Midbrain (tissue), 1 donor: ENCODE data around the gene KANSL1.
"Not testable (repeated sequence)": the region's sequence is repeated elsewhere in the genome, so short reads cannot be mapped to it uniquely, and the experiment has no call there.

Experiments used
- DNase-seq: peaks from one replicate; lab custom pipeline; 2025; lab: John Stamatoyannopoulos, UW

Gene KANSL1

DNA sequence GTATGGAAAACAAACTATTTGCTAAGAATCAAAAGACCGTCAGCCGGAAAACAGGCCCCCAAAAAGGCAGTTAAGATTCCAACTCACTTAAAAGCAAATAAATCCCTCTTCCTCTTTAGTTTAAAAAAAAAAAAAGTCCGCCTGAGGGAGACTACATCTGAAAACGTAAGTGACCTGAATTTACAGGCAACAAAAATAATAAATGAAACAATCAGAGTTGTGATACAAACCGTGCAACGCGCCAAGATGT is 1.1 kb downstream of the KANSL1 start:
- peak; percentile 70 for DNase-seq

- peak; percentile 75 for DNase-seq
These were observed 1.7 kb downstream of the KANSL1 start for GRCh38 chr17:46191322-46192188.

GRCh38 chr17:46190763-46191162 is 2.5 kb downstream of the KANSL1 start:
- DNase-seq: no peak

DNA sequence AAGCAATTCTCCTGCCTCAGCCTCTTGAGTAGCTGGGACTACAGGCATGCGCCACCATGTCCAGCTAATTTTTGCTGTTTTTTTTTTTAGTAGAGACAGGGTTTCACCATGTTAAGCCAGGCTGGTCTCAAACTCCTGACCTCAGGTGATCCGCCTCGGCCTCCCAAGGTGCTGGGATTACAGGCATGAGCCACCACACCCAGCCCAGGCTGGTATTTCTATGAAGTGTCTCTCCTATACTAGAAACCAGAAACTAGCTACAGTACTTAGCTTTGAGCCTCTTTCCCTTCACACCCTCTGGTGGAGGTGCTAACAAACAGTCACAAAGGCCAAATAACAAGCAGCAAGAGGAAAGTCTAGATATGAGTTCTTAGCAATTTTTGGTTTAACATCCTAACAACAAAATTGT is 6.4 kb downstream of the KANSL1 start:
- not testable (repeated sequence) for DNase-seq

- DNase-seq: no peak
These were observed 8.5 kb downstream of the KANSL1 start for GRCh38 chr17:46184696-46185095.

- not testable (repeated sequence) for DNase-seq
These were observed 9.8 kb downstream of the KANSL1 start for GRCh38 chr17:46183383-46183782.

DNA sequence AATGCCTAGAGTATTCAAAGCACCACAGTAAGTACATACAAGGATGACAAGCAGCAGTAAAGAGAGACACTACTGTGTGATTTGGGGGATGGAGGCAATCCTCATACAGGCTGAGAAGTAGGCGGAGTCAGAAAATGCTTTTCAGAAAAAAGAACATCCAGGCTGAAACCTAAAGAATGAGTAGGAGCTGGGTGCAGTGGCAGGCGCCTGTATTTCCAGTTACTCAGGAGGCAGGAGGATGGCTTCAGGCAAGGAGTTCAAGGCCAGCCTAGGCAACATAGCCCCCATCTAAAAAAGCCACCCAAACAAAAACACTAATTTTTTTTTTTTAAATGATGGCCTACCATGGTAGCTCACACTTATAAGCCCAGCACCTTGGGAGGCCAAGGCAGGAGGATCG is 10.3 kb downstream of the KANSL1 start:
- DNase-seq: no peak

DNA sequence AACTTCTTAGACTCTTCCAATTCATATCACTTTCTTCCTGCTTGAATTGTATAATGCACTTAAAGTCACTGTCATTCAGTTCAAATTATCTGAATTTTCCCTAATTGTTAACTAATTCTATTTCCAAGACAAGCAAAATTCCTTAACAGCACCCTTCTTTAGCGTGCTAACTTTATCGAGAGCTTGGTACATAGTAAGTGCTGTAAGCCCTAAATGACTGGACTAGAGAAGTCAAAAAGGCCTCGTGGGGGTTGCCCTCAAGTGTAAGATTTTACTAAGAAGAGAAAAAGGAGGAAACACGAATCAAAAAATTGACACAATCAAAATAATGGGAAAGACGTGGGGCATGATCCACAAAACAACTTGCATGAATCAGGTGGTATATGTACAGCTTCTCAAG is 11.3 kb downstream of the KANSL1 start:
- no peak for DNase-seq

GRCh38 chr17:46181316-46181715 is 11.9 kb downstream of the KANSL1 start:
- DNase-seq: not testable (repeated sequence)

- DNase-seq: no peak
These were observed 12.3 kb downstream of the KANSL1 start for GRCh38 chr17:46180892-46181274.

- not testable (repeated sequence) for DNase-seq
These were observed 12.9 kb downstream of the KANSL1 start for GRCh38 chr17:46180185-46180891.

DNA sequence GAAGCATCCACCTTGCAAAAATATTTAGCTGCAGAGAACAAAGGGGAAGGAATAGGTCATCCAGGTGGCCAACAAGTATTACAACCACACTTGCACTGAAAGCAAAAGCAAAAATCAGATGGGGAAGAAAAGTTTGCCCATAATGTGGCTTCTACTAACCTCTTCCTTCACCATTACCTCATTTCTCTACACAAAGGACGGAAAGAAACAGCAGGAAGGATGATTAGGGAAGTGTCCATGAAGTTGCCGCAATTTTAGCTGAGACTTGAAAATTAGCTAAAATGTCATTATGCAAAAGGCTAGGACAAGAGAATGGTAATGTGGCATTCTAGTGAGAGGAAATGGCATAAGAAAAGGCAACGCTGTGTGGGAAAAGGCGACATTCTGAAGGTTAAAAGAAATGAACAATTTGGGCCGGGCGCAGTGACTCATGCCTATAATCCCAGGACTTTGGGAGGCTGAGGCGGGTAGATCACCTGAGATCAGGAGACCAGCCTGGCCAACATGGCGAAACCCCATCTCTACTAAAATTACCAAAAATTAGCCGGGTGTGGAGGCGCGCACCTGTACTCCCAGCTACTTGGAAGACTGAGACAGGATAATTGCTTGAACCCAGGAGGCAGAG is 13.7 kb downstream of the KANSL1 start:
- no peak for DNase-seq

GRCh38 chr17:46178550-46179214 is 14.5 kb downstream of the KANSL1 start:
- DNase-seq: no peak

DNA sequence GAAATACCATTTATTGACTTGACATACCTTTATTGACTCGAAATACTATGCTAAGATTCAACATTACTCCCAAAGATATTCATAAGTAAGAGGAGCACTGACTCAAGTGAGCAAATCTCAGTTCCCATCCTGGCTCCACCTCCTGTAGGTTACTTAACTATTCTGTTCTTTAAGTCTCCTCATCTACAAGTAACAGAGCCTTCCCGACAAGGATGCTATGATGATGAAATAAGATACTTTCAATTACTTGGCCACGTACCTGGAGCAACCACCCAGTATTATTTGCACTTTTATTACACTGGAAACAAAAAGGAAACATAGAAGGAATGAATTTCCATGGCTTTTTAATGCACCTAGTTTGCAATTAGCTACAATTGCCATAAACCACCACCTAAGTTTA is 16.3 kb downstream of the KANSL1 start:
- DNase-seq: no peak

- DNase-seq: no peak
These were observed 17.3 kb downstream of the KANSL1 start for GRCh38 chr17:46175891-46176290.

- DNase-seq: no peak
These were observed 20.1 kb downstream of the KANSL1 start for GRCh38 chr17:46173153-46173552.

GRCh38 chr17:46171939-46172338 is 21.3 kb downstream of the KANSL1 start:
- no peak for DNase-seq

- no peak for DNase-seq
These were observed 22.4 kb downstream of the KANSL1 start for GRCh38 chr17:46170639-46171429.

DNA sequence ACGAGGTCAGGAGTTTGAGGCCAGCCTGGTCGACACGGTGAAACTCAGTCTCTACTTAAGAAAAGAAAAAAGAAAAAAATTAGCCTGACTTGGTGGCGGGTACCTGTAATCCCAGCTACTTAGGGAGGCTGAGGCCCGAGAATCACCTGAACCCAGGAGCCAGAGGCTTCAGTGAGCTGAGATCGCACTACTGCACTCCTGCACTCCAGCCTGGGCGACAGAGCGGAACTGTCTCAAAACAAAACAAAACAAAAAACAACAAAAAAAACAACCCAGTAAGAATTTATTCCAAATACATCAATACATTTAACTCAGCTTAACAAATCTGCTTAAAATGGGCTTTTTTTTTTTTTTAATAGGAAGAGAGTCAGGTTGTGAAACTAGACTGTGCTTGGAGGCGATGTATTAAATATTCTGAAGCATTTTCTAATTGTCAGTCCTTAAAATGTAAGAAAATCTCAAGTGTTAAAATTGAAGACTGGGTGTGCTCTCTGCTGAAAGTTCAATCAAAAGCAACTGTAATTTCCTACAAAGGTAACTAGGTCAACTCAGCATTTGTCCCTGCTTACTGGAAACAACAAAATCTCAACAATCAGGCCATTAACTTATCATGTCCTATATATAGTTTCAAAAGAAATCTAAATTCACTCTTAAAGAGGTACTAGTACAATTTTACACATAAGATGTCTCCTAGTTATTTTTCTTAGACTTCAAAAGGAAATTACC is 23.2 kb downstream of the KANSL1 start:
- DNase-seq: no peak

DNA sequence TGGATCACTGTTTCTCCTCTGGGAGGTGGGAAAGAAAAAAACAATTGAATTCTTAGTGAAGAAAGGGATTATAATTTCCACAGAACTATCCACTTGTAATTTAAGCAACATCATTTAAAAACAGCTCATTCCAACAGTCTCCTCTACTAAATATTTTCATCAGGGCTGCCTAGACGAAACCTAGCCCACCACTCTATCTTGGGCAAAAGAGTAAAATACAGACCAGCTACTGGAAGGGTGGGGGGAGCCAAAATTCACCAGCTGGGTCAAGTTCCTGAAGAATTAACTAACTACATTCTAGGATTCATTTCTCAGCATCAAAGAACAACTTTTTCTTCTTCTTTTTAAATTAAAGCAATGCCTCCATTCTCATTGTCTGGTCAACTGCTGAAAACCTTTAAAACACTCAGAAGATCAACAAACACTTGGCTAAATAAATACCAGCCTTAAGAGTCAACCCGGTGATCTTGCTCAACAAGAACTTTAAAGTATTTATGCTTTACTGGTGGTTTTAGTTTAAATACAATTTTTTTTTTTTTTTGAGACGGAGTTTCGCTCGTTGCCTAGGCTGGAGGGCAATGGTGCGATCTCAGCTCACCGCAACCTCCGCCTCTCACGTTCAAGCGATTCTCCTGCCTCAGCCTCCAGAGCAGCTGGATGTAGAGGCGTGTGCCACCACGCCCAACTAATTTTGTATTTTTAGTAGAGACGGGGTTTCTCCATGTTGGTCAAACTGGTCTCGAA is 25.2 kb downstream of the KANSL1 start:
- DNase-seq: no peak
